Lower leg skin (tissue), 4 donors: Measurements from ENCODE around the gene GNAZ. TPM values are rescaled to one million over a fixed set of nuclear protein-coding genes. Genes with fewer than 3 reads are reported as not detected.

ENCODE experiments used
- DNase-seq, 2 donors: peaks; one replicate each; pipeline ENCODE4 v3.0.0-alpha.2; 2019; ENCODE audit warnings: low spot score in 2 of 2
- H3K4me3 ChIP-seq: fragments of 200-600 bp; sonication (generic); 2 replicates; pipeline ENCODE4 v1.5.1; 2017; ENCODE audit warnings: mild to moderate bottlenecking, low read depth; ENCODE audit not compliant: poor library complexity, severe bottlenecking
- POLR2A ChIP-seq, 2 donors: fragments of 450-650 bp; IDR thresholded peaks; one replicate each; pipeline ENCODE4 v1.6.1; 2016 to 2017; ENCODE audit warnings: antibody characterized with exemption in 2 of 2, mild to moderate bottlenecking in 1 of 2, moderate library complexity in 1 of 2
- WGBS, 2 donors: methylation state at CpG; one replicate each; pipeline ENCODE4 v1.1.5; 2018; 5-methylcytosine and 5-hydroxymethylcytosine counted together
- intact Hi-C: fragments of 100-400 bp; cut with DNase I; formaldehyde crosslinking; loops from one replicate; pipeline ENCODE4 v1.15.0; 2023; ENCODE audit warnings: low total_unique reads
- total RNA-seq, 4 donors: library from RNA; depleted of rRNA; stranded (reverse); fragments of >200 nt; gene quantifications; one replicate each; pipeline ENCODE4 v1.1.0, GENCODE V29; 2016
- TF ChIP-seq, protein P1 (sequence below), 3 donors: fragments of 450-650 bp; IDR thresholded peaks; one replicate each; pipeline ENCODE4 v1.5.1; 2016; ENCODE audit warnings: antibody characterized with exemption in 3 of 3, mild to moderate bottlenecking in 3 of 3, moderate library complexity in 2 of 3

Gene GNAZ
- total RNA-seq, 4 donors from 2014 or later: 1.5 to 3.6 (median 2.0) TPM

DNA sequence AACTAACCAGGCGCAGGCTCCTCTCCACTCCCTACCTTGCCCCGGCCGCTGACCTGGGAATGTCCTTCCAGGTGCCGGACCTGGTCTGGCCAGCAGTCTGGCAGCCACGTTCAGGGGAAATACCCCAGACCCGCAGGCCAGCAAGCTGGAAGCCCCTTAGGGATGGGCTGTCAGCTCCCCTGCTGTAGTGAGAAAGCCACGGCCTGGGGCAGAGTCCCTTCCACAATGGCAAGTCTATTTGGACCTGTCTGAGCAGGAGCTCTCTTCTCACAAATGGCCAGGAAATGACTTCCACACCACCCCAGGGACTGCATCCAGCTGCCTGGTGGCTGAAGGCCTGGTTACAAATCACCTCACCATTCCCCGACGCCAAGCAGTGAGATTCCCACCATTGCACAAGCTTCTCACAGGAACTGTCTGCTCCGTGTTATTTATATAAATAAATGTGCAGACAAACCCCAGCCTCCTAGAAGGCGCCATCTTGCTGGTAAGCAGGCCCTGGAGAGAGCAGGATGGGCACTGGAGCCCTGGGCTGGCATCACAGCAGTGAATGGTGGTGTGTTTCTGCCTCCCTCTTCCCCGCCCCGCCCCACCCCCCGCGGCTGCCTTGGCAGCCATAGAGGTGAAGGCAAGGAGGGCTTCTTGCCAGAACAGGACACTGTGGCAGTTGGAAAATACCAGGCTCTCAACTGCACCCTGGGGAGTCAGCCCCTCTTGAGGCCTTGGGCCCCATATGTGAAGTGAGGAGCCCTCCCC lies 47.8 kb downstream of the GNAZ start:
- WGBS, 2 donors: 74 to 76% methylated on average over 14 of the region's 15 CpGs
- TF ChIP-seq, protein P1, sequence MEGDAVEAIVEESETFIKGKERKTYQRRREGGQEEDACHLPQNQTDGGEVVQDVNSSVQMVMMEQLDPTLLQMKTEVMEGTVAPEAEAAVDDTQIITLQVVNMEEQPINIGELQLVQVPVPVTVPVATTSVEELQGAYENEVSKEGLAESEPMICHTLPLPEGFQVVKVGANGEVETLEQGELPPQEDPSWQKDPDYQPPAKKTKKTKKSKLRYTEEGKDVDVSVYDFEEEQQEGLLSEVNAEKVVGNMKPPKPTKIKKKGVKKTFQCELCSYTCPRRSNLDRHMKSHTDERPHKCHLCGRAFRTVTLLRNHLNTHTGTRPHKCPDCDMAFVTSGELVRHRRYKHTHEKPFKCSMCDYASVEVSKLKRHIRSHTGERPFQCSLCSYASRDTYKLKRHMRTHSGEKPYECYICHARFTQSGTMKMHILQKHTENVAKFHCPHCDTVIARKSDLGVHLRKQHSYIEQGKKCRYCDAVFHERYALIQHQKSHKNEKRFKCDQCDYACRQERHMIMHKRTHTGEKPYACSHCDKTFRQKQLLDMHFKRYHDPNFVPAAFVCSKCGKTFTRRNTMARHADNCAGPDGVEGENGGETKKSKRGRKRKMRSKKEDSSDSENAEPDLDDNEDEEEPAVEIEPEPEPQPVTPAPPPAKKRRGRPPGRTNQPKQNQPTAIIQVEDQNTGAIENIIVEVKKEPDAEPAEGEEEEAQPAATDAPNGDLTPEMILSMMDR (IDR thresholded peaks at IDR 0.05): no peak
- no peak for TF ChIP-seq POLR2A (IDR thresholded peaks at IDR 0.05)
- DNase-seq: no peak
- no peak overlapping the region for H3K4me3 ChIP-seq
- intact Hi-C loops: no loop called here

DNA sequence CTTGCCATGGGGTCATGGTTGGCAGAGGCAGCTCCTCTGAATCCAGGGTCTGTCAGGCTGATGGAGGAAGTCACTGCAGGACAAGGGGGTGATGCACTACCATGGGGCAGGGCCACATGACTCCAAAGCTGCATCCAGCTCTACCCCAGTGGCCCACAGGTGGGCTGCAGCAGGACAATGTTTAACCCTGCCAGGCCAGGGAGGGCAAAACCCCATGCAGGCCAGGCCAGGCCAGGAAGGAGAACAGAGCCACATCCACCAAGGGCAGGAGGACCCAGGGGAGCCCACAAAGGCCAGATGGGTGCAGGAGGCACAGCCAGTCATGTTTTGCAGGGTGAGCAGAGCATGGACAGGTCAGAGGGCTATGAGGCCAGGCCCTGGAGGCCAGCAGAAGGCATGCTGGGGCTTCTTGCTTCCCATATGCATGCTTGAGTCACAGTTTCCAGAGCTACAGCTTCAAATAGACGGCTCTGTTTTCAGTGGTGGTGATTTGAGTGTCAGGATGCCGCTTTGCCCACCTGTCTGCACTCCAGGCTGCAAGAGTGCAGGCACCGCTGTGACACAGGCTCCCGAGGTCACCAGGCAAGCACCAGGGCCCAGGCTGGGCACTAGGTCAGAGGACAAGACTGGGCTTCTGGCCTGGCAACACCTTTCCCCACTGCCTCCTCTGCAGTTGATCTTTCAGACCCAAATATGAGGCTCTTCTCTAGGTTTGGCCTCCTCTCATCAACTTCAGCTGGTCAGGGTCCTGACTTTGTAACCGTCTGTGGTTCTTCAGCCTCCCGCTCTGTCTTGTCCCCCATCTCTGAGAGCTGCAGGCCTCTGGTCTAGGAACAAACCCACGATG lies 48.6 kb downstream of the GNAZ start:
- intact Hi-C loops: no loop called here
- 85 to 92% methylated on average over 6 to 7 of the region's 7 CpGs for WGBS, 2 donors
- TF ChIP-seq, protein P1 (IDR thresholded peaks at IDR 0.05): no peak
- no peak for TF ChIP-seq POLR2A (IDR thresholded peaks at IDR 0.05)
- H3K4me3 ChIP-seq: no peak overlapping the region
- no peak for DNase-seq

DNA sequence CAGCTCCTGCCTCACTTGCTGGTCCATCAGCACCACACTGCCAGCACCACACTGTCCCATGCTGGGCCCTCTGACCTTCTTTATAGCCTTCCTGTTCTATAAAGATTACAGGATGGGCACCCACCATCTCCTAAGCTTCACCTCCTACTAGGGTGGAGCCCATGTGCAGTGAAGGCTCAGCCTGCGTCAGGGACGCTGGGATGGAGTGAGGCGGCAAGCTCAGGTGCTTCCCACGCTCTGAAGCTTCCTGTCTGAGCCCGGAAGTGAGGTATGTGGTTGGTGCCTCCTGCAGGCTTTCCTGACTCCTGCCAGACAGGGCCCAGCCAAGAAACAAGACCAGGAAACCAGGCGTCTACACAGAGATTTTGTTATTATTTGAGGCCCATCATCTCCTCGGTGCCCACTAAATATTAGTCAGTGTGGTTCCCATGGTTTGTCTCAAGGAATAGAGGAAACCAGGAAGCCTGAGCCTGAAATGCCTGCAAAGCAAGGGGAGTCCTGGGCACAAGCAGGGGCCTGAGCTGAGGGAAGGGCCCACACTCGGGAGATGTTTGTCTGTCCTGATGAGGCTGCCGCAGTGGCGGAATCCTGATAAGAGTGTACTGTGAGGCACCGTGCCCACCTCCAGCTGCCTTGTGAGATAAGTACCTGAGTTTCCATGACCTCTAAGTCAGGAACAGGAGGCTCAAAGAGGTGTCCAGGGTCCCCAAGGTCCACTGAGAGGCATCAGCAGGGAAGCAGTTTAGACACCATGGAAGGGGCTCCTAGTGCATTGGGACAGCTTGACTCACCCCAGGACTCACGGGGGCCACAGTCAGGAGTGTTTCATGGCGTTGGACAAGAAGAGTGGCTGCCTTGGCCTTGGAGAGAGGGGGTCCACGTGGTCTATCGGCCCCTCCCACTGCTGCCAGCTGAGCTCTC lies 49.4 kb downstream of the GNAZ start:
- intact Hi-C loops: no loop called here
- TF ChIP-seq, protein P1 (IDR thresholded peaks at IDR 0.05): no peak
- no peak for TF ChIP-seq POLR2A (IDR thresholded peaks at IDR 0.05)
- WGBS, 2 donors: 83 to 88% methylated on average over 15 of the region's 15 CpGs

DNA sequence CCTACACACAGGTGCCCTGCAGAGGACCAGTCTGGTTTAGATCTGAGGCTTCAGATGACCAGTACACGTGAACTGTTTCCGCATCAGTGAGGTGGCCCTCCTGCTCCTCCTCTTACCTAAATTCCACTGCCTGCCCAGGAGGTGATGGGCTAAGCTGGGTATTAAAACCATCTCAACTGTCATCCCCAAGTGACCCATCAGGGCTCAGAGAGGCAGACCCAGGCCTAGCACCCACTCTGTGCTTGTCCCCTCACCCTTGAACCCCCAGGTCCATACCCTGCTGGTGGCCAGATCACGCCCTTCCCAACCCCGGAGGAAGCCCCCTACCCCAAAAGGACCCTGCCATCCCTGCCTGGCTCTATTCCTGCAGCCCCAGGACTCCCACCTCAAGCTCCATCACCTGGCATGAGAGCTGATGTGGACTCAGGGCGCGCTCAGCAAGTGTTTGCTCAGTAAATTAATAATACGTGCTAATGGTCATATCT lies 50.1 kb downstream of the GNAZ start:
- WGBS, 2 donors: 95 to 98% methylated on average over 7 of the region's 7 CpGs
- TF ChIP-seq, protein P1 (IDR thresholded peaks at IDR 0.05): no peak
- no peak for TF ChIP-seq POLR2A (IDR thresholded peaks at IDR 0.05)
- intact Hi-C loops: no loop called here
- DNase-seq: no peak
- H3K4me3 ChIP-seq: no peak overlapping the region

More for the DNA sequence above, 49.4 kb downstream of the GNAZ start:
- no peak for DNase-seq
- H3K4me3 ChIP-seq: no peak overlapping the region

DNA sequence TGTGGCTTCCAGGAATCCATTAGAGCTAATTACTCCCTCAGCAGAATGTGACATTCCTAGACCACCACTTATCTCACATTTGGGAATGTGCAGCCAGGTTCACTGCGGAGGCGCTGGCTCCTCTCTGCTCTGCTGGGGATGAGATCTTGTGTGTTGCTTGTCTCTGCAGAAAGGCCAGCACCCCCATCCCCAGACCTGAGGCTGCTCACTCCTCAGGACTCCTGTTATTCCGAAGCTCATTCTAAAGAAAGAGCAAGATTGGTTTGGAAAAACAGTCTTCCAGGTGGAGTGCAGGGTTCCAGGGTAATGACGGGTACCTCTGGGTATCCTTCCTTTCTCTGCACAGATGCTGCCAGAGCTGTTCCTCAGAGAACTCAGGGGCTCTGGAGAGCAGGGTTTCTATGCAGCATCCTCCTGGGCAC lies 50.7 kb downstream of the GNAZ start:
- intact Hi-C loops: no loop called here
- TF ChIP-seq, protein P1 (IDR thresholded peaks at IDR 0.05): no peak
- TF ChIP-seq POLR2A (IDR thresholded peaks at IDR 0.05): no peak
- WGBS, 2 donors: 91 to 95% methylated on average over 4 of the region's 4 CpGs
- no peak for DNase-seq
- H3K4me3 ChIP-seq: no peak overlapping the region
